Psoas muscle (tissue), 8 donors: Measurements from ENCODE around the gene HS6ST2. TPM values are rescaled to one million over a fixed set of nuclear protein-coding genes. Genes with fewer than 3 reads are reported as not detected.

Experiments
- ATAC-seq, 4 donors: fragments of 200-7000 bp; cut with Tn5 transposase; one replicate each; pipeline ENCODE4 v1.9.1; 2020; ENCODE audit warnings: moderate library complexity in 3 of 4, mild to moderate bottlenecking in 2 of 4
- DNase-seq, 2 donors: peaks; one replicate each; pipeline ENCODE4 v3.0.0-alpha.2; 2020
- H3K27ac ChIP-seq: fragments of 200-600 bp; one replicate; pipeline ENCODE4 v1.8.0; 2022
- H3K27me3 ChIP-seq, 3 donors: fragments of 200-600 bp in 1 of 3; one replicate each; pipeline versions ENCODE4 v1.6.1 to v1.8.0; 2013 to 2022; ENCODE audit warnings: low read length in 2 of 3, mild to moderate bottlenecking in 2 of 3, moderate library complexity in 1 of 3; ENCODE audit not compliant: insufficient read depth in 3 of 3
- H3K36me3 ChIP-seq, 2 donors: fragments of 200-600 bp in 1 of 2; one replicate each; pipeline versions ENCODE4 v1.6.1 to v1.8.0; 2013 to 2022; ENCODE audit warnings: low read depth in 1 of 2, mild to moderate bottlenecking in 1 of 2, moderate library complexity in 1 of 2; ENCODE audit not compliant: insufficient read depth in 1 of 2
- H3K4me1 ChIP-seq: fragments of 200-600 bp; one replicate; pipeline ENCODE4 v1.8.0; 2022
- H3K4me3 ChIP-seq: fragments of 200-600 bp; one replicate; pipeline ENCODE4 v1.8.0; 2022; ENCODE audit warnings: mild to moderate bottlenecking
- H3K9me3 ChIP-seq: fragments of 200-600 bp; one replicate; pipeline ENCODE4 v1.8.0; 2022
- WGBS, 3 donors: extraction: QIAGEN DNeasy Blood & Tissue Kit; methylation state at CpG; one replicate each; pipeline versions ENCODE4 v1.1.6 to v1.1.7; 2013; 5-methylcytosine and 5-hydroxymethylcytosine counted together
- intact Hi-C, 2 donors: fragments of 100-400 bp; cut with DNase I; formaldehyde crosslinking; loops; one replicate each; pipeline versions ENCODE4 v1.11.0 to v1.14.2; 2022
- polyA plus RNA-seq, 3 donors: library from polyadenylated mRNA; stranded (reverse); fragments of 200-250 nt; gene quantifications; one replicate each; pipeline ENCODE4 v1.2.3, GENCODE V29; 2013
- total RNA-seq, 4 donors: library from RNA; stranded (reverse); fragmentation: NEBNext Ultra II Directional in 2 of 4; extraction: Animal tissue kit (Norgen Biotek cat#: 25700) in 2 of 4; gene quantifications; one replicate each; pipeline versions ENCODE4 v1.2.1 to v1.2.4, GENCODE V29; 2021 to 2023
- TF ChIP-seq, protein P1 (sequence below): fragments of 200-600 bp; IDR thresholded peaks from one replicate; pipeline ENCODE4 v1.8.0; 2022; ENCODE audit warnings: antibody characterized with exemption
- donor health status: healthy with polysubstance abuse.
- donor health status: DM: no; HTN: no; CAD: no; lungs with moderate emphysema.
- donor health status: Bipolar disorder and iron deficiency.
- donor health status: healthy.
- donor health status: DM: yes; HTN: yes; CAD: no.
- donor health status: DM: no; HTN: no; CAD: no.
- donor health status: DM: no; HTN: no; CAD: no.
- donor health status: DM: yes; HTN: yes; CAD: no.

Gene HS6ST2
- total and polyA plus RNA-seq, 7 donors: 0.30 to 10.0 (median 1.3) TPM

DNA sequence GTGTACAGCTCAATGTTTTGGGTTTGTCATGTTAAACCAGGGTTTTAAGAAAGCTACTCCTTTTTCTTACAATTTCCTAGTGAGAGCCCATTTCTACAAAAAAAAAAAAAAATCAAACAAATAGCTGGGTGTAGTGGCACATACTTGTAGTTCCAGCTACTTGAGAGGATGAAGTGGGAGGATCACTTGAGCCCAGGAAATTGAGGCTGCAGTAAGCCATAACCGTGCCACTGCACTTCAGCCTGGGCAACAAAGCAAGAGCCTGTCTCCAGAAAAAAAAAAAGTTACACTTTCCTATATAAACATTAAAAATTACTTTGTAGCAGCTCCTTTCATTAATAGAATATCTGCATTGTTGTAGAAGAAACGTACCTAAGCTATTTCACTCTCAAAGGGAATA, 166.7 kb downstream of the HS6ST2 start:
- ATAC-seq (no peak), DNase-seq (no peak)
- Histone ChIP-seq H3K27ac (no peak overlapping the region), H3K9me3 (no peaks in the 10 kb centered on the region), H3K27me3 (peaks cover 0 to 13% (median 0%) of the 10 kb centered on the region in 3 donors), H3K4me1 (no peaks in the 10 kb centered on the region), H3K4me3 (no peak overlapping the region), H3K36me3 (no peaks in the 10 kb centered on the region)
- TF ChIP-seq, protein P1, sequence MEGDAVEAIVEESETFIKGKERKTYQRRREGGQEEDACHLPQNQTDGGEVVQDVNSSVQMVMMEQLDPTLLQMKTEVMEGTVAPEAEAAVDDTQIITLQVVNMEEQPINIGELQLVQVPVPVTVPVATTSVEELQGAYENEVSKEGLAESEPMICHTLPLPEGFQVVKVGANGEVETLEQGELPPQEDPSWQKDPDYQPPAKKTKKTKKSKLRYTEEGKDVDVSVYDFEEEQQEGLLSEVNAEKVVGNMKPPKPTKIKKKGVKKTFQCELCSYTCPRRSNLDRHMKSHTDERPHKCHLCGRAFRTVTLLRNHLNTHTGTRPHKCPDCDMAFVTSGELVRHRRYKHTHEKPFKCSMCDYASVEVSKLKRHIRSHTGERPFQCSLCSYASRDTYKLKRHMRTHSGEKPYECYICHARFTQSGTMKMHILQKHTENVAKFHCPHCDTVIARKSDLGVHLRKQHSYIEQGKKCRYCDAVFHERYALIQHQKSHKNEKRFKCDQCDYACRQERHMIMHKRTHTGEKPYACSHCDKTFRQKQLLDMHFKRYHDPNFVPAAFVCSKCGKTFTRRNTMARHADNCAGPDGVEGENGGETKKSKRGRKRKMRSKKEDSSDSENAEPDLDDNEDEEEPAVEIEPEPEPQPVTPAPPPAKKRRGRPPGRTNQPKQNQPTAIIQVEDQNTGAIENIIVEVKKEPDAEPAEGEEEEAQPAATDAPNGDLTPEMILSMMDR: no peak
- 74 to 84% (median 82%) methylated on average over 2 of the region's 2 CpGs for WGBS, 3 donors
- intact Hi-C loops: no loop called here

DNA sequence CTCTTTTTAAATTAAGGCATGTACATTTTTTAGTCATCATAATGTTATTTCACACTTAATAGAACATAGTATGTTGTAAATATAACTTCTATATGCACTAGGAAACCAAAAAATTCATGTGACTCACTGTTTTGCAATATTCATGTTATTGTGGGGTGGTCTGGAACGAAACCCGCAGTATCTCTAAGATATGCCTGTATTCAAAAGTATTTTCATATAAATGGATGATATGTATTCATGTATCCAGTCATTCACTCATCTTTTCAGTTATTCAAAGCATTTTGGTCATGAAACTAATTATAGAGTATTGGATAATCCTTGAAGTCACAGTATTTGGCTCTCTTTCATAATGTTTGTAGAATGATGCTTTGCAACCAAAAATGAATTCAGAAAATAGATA, 168.1 kb downstream of the HS6ST2 start:
- Histone ChIP-seq H3K4me1 (no peaks in the 10 kb centered on the region), H3K9me3 (no peaks in the 10 kb centered on the region), H3K36me3 (no peaks in the 10 kb centered on the region), H3K27me3 (peaks cover 0 to 11% (median 0%) of the 10 kb centered on the region in 3 donors), H3K27ac (no peak overlapping the region), H3K4me3 (no peak overlapping the region)
- intact Hi-C loops: no loop called here
- ATAC-seq: no peak
- WGBS, 3 donors: 72 to 97% (median 92%) methylated on average over 2 of the region's 2 CpGs
- TF ChIP-seq, protein P1: no peak
- no peak for DNase-seq

DNA sequence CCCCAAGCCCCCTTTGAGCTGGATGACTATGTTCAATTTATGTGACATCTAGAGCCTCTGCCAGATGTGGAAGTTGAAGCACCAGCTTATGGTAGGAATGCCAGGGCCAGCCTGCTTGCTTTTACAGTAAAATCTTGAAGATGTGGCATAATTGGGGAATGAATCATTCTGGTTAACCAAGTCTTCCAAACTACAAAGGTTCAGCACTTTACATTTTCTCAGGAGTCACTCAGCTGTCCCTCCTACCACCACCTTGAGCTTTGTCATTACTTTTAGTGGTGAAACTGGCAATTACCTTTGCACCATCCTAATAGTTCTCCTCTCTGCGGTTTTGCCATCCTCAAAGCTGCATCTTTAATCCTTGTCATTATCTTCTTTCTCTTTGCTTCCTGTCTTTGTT, 172.2 kb downstream of the HS6ST2 start:
- intact Hi-C loops: no loop called here
- Histone ChIP-seq H3K9me3 (no peaks in the 10 kb centered on the region), H3K4me3 (no peak overlapping the region), H3K27me3 (peaks cover 0 to 3% (median 0%) of the 10 kb centered on the region in 3 donors), H3K4me1 (no peaks in the 10 kb centered on the region), H3K36me3 (no peaks in the 10 kb centered on the region), H3K27ac (no peak overlapping the region)
- ATAC-seq: no peak
- WGBS, 3 donors: 85 to 91% (median 88%) methylated on average over 1 of the region's 1 CpG
- no peak for DNase-seq
- TF ChIP-seq, protein P1: no peak

DNA sequence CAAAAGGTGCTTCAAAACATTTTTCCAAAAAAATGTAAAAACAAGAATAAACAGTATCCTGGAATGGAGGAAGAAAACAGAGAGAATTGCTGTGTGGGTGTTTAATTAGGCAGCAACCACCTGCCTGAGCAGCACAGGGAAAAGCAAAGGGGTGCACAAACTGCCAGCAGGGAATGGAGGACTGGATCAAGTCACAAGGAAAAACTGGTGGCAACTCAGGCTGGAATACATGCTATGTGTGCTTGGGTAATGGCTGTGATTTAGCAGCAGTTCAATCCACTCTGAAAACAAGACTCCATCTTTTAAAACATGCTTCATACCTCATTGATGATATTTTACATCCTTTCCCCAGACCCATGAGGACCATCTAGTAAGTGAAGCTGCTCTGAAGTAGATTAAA, 179.5 kb downstream of the HS6ST2 start:
- H3K27me3 ChIP-seq: peaks cover 0 to 4% (median 0%) of the 10 kb centered on the region in 3 donors
- H3K9me3 ChIP-seq: no peaks in the 10 kb centered on the region
- intact Hi-C loops: no loop called here
- DNase-seq (no peak), ATAC-seq (no peak)
- H3K4me3 ChIP-seq: no peak overlapping the region
- no peaks in the 10 kb centered on the region for H3K4me1 ChIP-seq
- H3K36me3 ChIP-seq: no peaks in the 10 kb centered on the region
- H3K27ac ChIP-seq: no peak overlapping the region
- TF ChIP-seq, protein P1: no peak

DNA sequence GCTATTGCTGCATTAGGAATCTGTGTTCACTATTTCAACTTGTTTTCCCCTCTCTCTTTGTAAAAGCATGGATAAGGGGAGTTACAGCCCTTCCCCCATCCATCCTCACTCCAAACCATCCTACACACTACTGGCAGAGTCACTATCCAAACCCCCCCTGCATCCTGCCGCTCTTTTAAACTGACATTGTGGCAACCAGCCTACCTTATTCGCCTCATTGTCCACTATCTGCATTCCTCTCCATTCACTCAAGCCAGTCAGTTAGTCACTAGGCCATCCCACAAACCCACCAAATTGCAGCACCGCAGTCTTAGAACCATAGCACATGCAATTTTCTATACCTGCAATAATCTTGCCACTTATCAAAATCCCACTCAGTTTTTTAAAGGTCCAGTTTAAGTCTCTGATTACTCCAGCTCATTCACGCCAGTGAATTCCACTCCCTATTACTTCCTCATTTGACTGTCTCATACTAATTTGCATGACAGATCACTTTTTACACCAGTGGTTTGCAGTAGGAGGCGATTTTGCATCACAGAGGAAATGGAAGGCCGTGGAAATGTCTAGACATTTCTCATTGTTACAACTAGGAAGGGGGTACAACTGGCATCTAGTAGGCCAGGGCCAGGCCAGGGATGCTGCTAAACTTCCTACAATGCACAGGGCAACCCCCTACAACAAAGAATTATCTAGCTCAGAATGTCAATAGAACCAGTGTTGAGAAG, 181.8 kb downstream of the HS6ST2 start:
- DNase-seq (no peak), ATAC-seq (no peak)
- no peaks in the 10 kb centered on the region for H3K36me3 ChIP-seq
- TF ChIP-seq, protein P1: no peak
- no peaks in the 10 kb centered on the region for H3K9me3 ChIP-seq
- WGBS, 3 donors: 57 to 84% (median 75%) methylated on average over 6 of the region's 6 CpGs
- H3K4me3 ChIP-seq: no peak overlapping the region
- H3K27me3 ChIP-seq: peaks cover 0 to 4% (median 0%) of the 10 kb centered on the region in 3 donors
- H3K27ac ChIP-seq: no peak overlapping the region
- intact Hi-C loops: no loop called here
- H3K4me1 ChIP-seq: no peaks in the 10 kb centered on the region
